HepG2 (cell line): ENCODE data around the gene CLIC3. TPM values are rescaled to one million over a fixed set of nuclear protein-coding genes. Genes with fewer than 3 reads are reported as not detected.

Experiments
- CEBPG ChIP-seq: IDR thresholded peaks from 2 replicates; pipeline ENCODE4 v1.6.1; 2016
- HDAC6 ChIP-seq: fragments of 200-600 bp; sonication (generic); IDR thresholded peaks from 2 replicates; pipeline ENCODE4 v1.7.0; 2017; ENCODE audit warnings: mild to moderate bottlenecking, antibody characterized with exemption, low read length, low read depth
- HNF4A ChIP-seq: sonication (generic); formaldehyde crosslinking; IDR thresholded peaks from 2 replicates; pipeline ENCODE4 v1.4.0; 2020; ENCODE audit warnings: missing genetic modification reagents
- HNRNPK ChIP-seq: fragments of 200-400 bp; formaldehyde crosslinking; IDR thresholded peaks from 2 replicates; pipeline ENCODE4 v1.6.1; 2018; ENCODE audit warnings: low read length, low read depth, moderate library complexity, mild to moderate bottlenecking; ENCODE audit not compliant: poor library complexity, severe bottlenecking
- MTA3 ChIP-seq: sonication (generic); formaldehyde crosslinking; IDR thresholded peaks from 2 replicates; pipeline ENCODE4 v1.4.0; 2020; ENCODE audit warnings: missing genetic modification reagents
- PCBP1 ChIP-seq: fragments of 200-400 bp; formaldehyde crosslinking; IDR thresholded peaks from 2 replicates; pipeline ENCODE4 v1.6.1; 2017; ENCODE audit warnings: mild to moderate bottlenecking, low read depth, low read length, borderline replicate concordance
- SCMH1 ChIP-seq: sonication (generic); formaldehyde crosslinking; IDR thresholded peaks from 2 replicates; pipeline ENCODE4 v1.9.0; 2021; ENCODE audit warnings: missing genetic modification reagents, mild to moderate bottlenecking, borderline replicate concordance
- ZNF430 ChIP-seq: sonication (generic); formaldehyde crosslinking; IDR thresholded peaks from 2 replicates; pipeline ENCODE4 v1.9.0; 2021; ENCODE audit warnings: mild to moderate bottlenecking, missing genetic modification reagents
- ZNF501 ChIP-seq: sonication (generic); formaldehyde crosslinking; IDR thresholded peaks from 2 replicates; pipeline ENCODE4 v1.5.1; 2020; ENCODE audit warnings: mild to moderate bottlenecking, moderate library complexity, missing genetic modification reagents
- ZNF557 ChIP-seq: sonication (generic); formaldehyde crosslinking; IDR thresholded peaks from 2 replicates; pipeline ENCODE4 v1.4.0; 2020; ENCODE audit warnings: missing genetic modification reagents
- polyA plus RNA-seq, 8 experiments: library from polyadenylated mRNA; depleted of rRNA in 3 of 8; stranded (reverse) in 7 of 8; unstranded in 1 of 8; fragments of >200 nt; fragmentation: Illumina TruSeq in 4 of 8; extraction: Trizol in 4 of 8; gene quantifications; 2 replicates each; pipeline versions ENCODE4 v1.2.1 to v1.2.3, GENCODE V29; 2011 to 2016; ENCODE audit warnings: low read depth in 4 of 8, missing spikeins in 1 of 8, mixed read lengths in 1 of 8; ENCODE audit not compliant: insufficient read depth in 1 of 8
- total RNA-seq, 5 experiments: library from RNA; depleted of rRNA; stranded (reverse); fragments of >200 nt; fragmentation: Illumina TruSeq; extraction: Trizol; gene quantifications; 2 replicates each; pipeline ENCODE4 v1.2.3, GENCODE V29; 2016; ENCODE audit warnings: low read depth in 1 of 5
- TF ChIP-seq, protein P1 (sequence below): sonication (generic); formaldehyde crosslinking; IDR thresholded peaks from 2 replicates; pipeline ENCODE4 v1.4.0; 2020; ENCODE audit warnings: missing genetic modification reagents
- TF ChIP-seq, protein P2 (sequence below): sonication (generic); formaldehyde crosslinking; conservative IDR thresholded peaks from 2 replicates; pipeline ENCODE4 v1.8.0; 2022; ENCODE audit warnings: mild to moderate bottlenecking, moderate library complexity, missing genetic modification reagents
- TF ChIP-seq, protein P3 (sequence below): sonication (generic); formaldehyde crosslinking; IDR thresholded peaks from 2 replicates; pipeline ENCODE4 v1.5.0; 2020; ENCODE audit warnings: mild to moderate bottlenecking, missing genetic modification reagents, borderline replicate concordance

The CLIC3 gene
- total and polyA plus RNA-seq, 2 of the 13 experiments (the other 11 are each of a cell fraction or from before 2014, with no cell fraction given) = 0.51 to 1.5 TPM

DNA sequence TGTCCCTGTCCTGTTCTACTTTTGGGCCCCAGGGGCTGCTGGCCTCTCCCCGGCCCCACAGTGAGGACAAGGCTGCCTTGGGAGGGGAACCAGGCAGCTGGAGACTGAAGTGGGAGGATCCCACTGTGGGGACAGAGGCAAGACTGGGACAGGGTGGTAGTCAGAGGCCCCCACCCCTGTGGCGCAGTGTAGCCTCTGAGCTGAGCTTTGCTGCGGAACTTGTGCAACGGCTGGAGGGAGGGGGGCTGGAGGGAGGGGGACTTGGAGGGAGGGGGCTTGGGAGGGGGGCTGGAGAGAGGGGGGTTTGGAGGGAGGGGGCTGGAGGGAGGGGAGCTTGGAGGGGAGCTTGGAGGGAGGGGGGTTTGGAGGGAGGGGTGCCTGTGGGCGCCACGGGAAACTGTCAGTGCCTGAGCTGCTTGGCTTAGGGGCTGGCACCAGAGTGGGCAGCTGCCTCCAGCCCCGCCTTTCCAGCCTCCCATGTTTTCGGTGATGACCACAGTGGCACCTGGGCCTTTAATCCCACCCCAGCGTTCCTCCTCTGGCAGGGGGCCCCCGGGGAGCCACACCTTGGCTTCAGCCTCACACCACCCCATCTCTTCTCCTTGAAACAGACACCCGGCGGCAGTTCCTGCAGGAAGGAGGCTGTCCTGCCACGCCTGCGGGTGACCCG, 37.8 kb upstream of the CLIC3 start (continued):
- TF ChIP-seq HNRNPK (peak; percentile 47), PCBP1 (0 out of 2 replicates have a peak, but pooled peaks have one; percentile 55), SCMH1 (CRISPR knock-in tag) (no peak), ZNF557 (CRISPR knock-in tag) (no peak), HDAC6 (no peak), ZNF501 (no peak), MTA3 (CRISPR knock-in tag) (no peak), HNF4A (no peak), ZNF430 (no peak), CEBPG (peak; percentile 51; the same call in 1 of the 2 replicates)
- TF ChIP-seq, protein P1, sequence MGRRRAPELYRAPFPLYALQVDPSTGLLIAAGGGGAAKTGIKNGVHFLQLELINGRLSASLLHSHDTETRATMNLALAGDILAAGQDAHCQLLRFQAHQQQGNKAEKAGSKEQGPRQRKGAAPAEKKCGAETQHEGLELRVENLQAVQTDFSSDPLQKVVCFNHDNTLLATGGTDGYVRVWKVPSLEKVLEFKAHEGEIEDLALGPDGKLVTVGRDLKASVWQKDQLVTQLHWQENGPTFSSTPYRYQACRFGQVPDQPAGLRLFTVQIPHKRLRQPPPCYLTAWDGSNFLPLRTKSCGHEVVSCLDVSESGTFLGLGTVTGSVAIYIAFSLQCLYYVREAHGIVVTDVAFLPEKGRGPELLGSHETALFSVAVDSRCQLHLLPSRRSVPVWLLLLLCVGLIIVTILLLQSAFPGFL = no peak
- TF ChIP-seq, protein P2, sequence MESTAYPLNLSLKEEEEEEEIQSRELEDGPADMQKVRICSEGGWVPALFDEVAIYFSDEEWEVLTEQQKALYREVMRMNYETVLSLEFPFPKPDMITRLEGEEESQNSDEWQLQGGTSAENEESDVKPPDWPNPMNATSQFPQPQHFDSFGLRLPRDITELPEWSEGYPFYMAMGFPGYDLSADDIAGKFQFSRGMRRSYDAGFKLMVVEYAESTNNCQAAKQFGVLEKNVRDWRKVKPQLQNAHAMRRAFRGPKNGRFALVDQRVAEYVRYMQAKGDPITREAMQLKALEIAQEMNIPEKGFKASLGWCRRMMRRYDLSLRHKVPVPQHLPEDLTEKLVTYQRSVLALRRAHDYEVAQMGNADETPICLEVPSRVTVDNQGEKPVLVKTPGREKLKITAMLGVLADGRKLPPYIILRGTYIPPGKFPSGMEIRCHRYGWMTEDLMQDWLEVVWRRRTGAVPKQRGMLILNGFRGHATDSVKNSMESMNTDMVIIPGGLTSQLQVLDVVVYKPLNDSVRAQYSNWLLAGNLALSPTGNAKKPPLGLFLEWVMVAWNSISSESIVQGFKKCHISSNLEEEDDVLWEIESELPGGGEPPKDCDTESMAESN (CRISPR knock-in tag) = no peak
- TF ChIP-seq, protein P3, sequence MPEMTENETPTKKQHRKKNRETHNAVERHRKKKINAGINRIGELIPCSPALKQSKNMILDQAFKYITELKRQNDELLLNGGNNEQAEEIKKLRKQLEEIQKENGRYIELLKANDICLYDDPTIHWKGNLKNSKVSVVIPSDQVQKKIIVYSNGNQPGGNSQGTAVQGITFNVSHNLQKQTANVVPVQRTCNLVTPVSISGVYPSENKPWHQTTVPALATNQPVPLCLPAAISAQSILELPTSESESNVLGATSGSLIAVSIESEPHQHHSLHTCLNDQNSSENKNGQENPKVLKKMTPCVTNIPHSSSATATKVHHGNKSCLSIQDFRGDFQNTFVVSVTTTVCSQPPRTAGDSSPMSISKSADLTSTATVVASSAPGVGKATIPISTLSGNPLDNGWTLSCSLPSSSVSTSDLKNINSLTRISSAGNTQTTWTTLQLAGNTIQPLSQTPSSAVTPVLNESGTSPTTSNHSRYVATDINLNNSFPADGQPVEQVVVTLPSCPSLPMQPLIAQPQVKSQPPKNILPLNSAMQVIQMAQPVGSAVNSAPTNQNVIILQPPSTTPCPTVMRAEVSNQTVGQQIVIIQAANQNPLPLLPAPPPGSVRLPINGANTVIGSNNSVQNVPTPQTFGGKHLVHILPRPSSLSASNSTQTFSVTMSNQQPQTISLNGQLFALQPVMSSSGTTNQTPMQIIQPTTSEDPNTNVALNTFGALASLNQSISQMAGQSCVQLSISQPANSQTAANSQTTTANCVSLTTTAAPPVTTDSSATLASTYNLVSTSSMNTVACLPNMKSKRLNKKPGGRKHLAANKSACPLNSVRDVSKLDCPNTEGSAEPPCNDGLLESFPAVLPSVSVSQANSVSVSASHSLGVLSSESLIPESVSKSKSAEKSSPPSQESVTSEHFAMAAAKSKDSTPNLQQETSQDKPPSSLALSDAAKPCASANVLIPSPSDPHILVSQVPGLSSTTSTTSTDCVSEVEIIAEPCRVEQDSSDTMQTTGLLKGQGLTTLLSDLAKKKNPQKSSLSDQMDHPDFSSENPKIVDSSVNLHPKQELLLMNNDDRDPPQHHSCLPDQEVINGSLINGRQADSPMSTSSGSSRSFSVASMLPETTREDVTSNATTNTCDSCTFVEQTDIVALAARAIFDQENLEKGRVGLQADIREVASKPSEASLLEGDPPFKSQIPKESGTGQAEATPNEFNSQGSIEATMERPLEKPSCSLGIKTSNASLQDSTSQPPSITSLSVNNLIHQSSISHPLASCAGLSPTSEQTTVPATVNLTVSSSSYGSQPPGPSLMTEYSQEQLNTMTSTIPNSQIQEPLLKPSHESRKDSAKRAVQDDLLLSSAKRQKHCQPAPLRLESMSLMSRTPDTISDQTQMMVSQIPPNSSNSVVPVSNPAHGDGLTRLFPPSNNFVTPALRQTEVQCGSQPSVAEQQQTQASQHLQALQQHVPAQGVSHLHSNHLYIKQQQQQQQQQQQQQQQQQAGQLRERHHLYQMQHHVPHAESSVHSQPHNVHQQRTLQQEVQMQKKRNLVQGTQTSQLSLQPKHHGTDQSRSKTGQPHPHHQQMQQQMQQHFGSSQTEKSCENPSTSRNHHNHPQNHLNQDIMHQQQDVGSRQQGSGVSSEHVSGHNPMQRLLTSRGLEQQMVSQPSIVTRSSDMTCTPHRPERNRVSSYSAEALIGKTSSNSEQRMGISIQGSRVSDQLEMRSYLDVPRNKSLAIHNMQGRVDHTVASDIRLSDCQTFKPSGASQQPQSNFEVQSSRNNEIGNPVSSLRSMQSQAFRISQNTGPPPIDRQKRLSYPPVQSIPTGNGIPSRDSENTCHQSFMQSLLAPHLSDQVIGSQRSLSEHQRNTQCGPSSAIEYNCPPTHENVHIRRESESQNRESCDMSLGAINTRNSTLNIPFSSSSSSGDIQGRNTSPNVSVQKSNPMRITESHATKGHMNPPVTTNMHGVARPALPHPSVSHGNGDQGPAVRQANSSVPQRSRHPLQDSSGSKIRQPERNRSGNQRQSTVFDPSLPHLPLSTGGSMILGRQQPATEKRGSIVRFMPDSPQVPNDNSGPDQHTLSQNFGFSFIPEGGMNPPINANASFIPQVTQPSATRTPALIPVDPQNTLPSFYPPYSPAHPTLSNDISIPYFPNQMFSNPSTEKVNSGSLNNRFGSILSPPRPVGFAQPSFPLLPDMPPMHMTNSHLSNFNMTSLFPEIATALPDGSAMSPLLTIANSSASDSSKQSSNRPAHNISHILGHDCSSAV (CRISPR knock-in tag) = no peak
